HG02678 (cell line): ENCODE data around the gene MEX3D.

Source experiments
- ATAC-seq: cut with Tn5 transposase; IDR thresholded peaks from one replicate; pipeline ENCODE4 v1.9.1; 2021; ENCODE audit warnings: mild to moderate bottlenecking, moderate library complexity; ENCODE audit not compliant: unreplicated experiment

Gene MEX3D

DNA sequence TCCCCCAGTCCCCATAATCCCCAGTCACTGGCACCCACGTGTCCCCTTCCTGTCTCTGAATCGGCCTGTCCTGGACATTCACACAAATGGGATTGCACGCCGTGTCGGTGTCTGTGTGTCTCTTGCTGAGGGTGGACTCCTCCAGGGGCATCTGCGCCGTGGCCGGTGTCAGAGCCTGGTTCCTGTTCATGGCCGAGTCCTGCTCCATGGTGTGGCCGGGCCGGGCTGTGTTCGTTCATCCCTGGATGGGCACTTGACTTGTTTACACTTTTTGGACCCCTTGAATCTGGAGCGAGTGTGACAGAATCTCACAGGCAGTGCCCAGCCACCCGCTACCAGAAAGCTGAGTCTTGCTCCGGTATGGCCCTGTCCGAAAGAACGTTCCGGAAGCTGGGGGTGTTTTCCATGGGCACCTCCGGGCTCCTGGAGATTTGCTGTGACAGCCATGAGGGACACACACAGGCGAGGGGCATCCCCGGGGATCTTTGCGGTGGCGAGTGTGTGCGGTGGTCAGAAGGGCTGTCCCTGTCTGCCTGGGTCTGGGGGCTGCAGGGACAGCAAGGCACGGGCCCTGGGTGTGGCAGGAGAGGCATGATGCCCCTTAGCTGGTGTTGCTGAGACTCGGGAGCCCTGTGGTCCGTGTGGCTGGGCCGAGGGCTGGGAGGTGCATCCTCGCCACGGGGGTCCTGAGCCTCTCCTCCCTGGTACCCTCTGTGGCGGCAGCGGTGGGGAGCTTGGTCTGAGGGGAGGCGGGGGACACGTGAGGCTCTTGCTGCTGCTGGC lies 6.4 kb upstream of the MEX3D start:
- ATAC-seq = no peak

DNA sequence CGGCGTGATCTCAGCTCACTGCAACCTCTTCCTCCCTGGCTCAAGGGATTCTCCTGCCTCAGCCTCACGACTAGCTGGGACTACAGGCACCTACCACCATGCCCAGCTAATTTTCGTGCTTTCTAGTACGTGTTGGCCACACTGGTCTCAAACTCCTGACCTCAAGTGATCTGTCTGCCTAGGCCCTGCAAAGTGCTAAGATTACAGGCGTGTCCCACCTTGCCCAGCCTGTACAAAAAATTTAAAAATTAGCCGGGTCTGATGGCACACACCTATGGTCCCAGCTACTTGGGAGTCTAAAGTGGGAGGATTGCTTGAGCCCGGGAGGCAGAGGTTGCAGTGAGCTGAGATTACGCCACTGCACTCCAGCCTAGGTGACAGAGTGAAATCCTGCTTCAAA lies 4.7 kb upstream of the MEX3D start:
- no peak for ATAC-seq

GRCh38 chr19:1571358-1571757 lies 3.2 kb upstream of the MEX3D start:
- no peak for ATAC-seq

- no peak for ATAC-seq
Observed at GRCh38 chr19:1570836-1571235, 2.7 kb upstream of the MEX3D start.

DNA sequence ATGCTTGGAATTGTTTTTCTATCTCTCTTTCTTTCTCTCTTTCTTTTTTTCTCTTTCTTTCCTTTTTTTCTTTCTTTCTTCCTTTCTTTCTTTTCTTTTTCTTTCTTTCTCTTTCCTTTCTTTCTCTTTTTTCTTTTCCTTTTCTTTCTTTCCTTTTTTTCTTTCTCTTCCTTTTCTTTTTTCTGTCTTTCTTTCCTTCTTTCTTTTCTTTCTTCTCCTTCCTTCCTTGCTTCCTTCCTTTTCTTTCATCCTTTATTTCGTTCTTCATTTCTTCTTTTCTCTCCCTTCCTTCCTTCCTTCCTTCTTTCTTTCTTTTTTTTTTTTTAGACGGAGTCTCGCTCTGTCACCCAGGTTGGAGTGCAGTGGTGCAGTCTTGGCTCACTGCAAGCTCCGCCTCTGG lies 1.9 kb upstream of the MEX3D start:
- ATAC-seq = no peak

DNA sequence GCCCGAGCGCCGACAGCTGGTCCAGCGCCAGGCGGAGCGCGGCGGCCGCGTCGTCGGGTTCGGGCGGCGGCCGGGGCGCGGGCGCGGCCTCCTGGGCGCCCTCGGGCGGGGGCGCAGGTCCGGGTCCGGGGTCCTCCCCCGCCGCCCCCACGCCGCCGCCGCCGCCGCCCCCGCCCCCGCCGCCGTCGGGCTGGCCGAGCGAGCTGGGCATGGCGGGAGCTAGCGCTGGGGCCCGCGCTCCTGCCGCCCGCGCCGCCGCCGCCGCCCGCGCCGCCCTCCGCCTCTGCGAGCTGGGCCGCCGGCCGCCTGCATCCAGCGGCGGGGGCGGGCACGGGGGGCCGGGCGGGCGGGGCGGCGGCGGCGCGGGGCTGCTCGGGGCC lies 287 bp downstream of the MEX3D start:
- no peak for ATAC-seq

DNA sequence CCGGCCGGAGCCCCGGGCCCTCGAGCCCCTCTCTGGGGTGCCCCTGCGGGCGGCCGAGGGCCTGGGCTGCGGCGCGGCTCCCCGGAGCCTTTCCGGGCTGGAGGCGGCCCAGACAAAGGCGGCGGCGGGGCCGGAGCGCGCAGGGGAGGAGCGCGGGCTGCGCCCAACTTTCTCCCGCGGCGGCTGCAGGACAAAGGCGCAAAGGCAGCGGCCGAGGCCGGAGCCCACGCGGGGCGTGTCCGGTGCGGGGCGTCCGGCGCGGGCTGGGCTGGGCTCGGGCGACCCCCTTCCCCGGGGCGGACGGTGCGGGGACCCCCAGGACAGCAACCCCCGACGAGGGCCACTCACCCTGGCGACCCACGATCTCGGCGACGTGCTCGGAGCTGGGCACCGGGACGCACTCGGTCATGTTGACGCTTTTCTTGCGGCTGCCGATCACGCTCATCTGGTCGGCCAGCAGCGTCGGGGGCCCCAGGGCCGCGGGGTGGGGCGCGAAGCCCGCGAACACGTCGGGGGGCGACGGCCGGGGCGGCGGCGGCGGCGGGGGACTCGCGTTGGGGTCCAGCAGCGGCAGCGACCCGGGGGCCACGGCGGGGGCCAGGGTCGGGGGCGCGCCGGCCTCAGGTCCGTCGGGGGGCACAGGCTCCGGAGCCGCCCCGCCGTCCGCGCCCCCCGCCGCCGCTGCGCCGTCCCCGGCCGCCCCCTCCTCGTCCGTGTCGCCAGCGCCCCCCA lies 843 bp downstream of the MEX3D start:
- ATAC-seq = no peak

- no peak for ATAC-seq
Observed at GRCh38 chr19:1566392-1567115, 1.6 kb downstream of the MEX3D start.

- ATAC-seq = no peak
Observed at GRCh38 chr19:1563251-1563650, 4.9 kb downstream of the MEX3D start.

GRCh38 chr19:1561236-1561842 lies 6.8 kb downstream of the MEX3D start:
- ATAC-seq = no peak

DNA sequence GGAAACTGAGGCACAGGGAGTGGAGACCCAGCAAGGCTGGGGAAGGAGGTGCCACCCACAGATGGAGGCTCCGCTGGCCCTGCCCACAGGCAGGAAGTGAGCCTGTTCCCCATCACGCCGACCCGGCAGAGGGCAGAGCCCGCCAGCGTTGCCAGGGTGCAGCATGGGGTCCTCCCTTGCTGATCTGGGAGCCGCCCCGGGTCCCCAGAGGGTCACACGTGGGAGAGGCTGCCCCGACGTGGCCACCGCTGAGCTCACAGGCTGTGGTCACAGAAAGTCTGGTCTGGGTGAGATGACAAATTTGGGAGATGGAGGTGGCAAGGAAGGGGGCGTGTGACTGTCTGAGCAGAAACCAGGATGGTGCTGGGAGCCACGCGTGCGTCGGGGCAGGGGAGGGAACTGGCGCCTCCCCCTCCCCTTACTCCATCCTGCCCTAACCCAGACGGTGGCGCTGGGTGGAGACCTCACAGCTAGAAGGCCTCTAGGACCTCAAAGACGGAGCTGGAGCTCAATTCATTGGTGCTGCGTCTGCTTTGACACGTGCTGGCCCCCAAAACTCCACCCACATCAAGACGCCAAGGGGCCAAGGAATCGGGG lies 7.7 kb downstream of the MEX3D start:
- ATAC-seq = no peak

- no peak for ATAC-seq
Observed at GRCh38 chr19:1558552-1558951, 9.6 kb downstream of the MEX3D start.

GRCh38 chr19:1556390-1557070 lies 11.6 kb downstream of the MEX3D start:
- no peak for ATAC-seq

DNA sequence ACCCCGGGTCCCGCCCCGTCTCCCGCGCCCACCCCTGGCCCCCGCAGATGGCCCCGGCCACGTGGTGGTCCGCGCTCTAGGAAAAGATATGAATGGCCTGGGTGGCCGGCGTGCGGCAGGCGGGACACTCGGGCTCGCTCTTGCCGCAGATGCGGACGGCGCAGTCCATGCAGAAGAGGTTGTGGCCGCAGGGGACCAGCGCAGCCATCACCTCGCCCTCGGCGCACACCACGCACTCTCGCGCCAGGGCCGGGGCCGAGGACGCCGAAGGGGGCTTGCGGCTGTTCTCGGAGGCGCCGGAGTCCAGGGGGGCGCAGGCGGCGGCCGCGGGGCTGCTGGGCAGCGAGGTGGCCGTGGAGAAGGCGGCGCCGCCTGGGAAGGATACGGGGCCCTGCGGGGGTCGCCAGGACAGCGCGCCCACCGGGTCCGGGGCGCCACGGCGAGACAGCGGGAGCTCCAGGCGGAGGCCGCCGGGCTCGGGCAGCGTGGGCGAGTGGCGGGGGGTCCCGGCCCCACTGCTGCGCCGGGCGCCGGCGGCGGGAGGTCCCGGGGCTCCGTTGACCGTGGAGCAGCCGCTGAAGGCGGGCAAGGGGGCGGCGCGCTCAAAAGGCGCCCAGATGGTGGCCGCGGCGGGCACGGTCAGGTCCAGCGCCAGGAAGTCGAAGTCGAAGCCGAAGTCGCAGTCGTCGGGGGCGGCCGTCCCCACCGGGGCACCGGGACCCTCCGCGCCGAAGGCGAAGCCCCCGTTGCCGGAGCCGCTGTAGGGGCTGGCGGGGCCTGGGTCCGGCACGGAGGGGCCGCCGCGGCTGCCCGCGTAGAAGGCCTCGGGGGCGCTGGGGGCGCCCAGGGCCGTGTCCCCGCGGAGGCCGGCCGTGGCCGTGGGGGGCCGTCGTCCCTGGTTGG lies 12.4 kb downstream of the MEX3D start:
- ATAC-seq = no peak

DNA sequence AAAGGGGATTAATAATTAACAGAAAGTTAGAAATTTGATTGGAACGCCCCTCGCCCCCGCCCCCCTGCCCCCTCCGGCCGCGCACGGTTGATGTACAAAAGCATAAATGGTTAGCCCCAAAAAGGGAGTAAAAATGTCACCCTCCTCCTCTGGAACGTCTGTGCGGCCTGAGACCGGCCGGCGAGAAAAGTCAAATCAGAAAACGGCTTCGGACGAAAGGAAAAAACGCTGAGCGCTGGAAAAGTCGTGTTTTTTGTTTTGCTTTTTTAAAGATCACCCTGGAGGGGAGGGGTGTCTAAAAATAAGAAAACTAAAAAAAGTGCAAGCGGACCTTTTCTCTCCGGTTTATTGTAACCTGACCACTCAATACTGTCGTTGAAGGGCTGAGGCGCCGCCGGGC lies 13.2 kb downstream of the MEX3D start:
- no peak for ATAC-seq

DNA sequence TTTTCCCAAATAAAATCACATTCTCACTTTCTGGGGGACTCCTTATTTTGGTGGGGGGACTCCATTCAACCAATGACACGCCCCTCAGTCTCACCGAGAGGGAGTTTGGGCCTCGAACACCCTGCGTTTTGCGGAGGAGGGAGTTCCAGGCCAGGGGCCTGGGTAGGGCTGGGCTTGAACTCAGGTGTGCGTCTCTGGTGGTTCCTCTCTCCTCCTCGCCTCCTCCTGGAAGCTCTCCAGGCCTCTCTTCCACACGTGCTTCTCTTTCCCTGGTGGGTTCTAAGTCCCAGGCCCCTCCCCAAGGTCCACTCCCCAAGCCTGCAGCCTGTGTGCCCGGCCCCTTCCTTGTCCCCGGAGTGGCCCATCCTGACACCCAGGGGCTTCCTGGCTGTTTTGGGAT lies 14.7 kb downstream of the MEX3D start:
- ATAC-seq = no peak

DNA sequence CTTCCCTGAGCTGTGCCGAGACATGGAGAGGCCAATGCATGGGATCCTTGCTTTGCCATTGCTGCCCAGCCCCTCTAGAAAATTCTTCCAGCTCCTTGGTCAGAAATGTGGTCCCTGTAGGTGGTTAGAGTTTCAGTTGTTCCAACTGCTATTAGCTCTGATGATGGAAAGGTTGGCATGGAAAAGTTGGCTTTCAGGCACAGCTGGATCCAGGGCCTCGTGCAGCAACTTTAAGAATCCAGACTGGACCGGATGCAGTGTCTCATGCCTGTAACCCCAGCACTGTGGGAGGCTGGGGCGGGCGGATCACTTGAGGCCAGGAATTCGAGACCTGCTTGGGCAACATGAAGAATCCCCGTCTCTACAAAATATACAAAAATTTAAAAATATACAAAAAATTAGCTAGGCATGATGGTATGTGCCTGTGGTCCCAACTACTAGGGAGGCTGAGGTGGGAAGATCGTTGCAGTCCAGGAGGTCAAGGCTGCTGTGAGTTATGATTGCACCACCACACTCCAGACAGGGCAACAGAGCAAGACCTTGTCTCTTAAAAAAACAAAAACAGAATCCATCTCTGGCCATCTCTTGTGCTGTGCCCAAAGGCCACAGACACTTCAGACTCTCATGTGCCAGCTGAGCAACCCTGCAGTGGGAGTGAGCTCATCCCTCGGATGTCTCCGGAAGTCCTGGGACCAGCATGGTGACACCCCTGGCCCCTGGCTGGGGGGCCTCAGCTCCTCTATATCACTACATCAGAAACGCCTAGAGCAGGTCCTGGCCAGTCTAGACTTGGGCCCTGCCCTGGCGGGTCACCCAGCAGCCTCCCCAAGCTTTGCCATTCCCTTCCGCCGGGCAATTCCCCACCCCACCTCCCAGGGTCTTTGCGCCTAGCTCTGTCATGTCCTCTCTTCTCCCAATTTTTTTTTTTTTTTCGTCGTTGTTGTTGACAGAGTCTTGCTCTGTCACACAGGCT lies 16.8 kb downstream of the MEX3D start:
- no peak for ATAC-seq

GRCh38 chr19:1549332-1549945 lies 18.7 kb downstream of the MEX3D start:
- no peak for ATAC-seq
